GM12878 (cell line): ENCODE results near the gene TSHZ3. TPM values are rescaled to one million over a fixed set of nuclear protein-coding genes. Genes with fewer than 3 reads are reported as not detected.

Source experiments
- ATAC-seq: fragments of 200-7000 bp; cut with Tn5 transposase; 3 replicates; pipeline ENCODE4 v1.9.1; 2020; ENCODE audit warnings: mild to moderate bottlenecking, moderate library complexity
- BruUV-seq: library from RNA; stranded (reverse); fragments of 400-500 nt; replicated peaks from 2 replicates; lab custom pipeline; 2021; lab: Mats Ljungman, UMichigan
- CTCF ChIA-PET: fragments of 300-600 bp; sonication (Branson Sonifier 250); formaldehyde crosslinking; extraction: SDS; loops from one replicate; lab custom pipeline; 2021; ENCODE audit warnings: inconsistent platforms; lab: Yijun Ruan, JAX
- POLR2A ChIA-PET: fragments of 350-600 bp; formaldehyde crosslinking; extraction: SDS; loops from one replicate; lab custom pipeline; 2021; ENCODE audit warnings: inconsistent platforms; lab: Charles Lee
- RAD21 ChIA-PET: fragments of 300-600 bp; sonication (Branson Sonifier 250); formaldehyde crosslinking; loops from one replicate; lab custom pipeline; 2023; ENCODE audit warnings: antibody characterized with exemption; ENCODE audit not compliant: unreplicated experiment; lab: Charles Lee
- SMC1A ChIA-PET: fragments of 300-600 bp; sonication (Branson Sonifier 250); formaldehyde crosslinking; loops from one replicate; lab custom pipeline; 2023; ENCODE audit not compliant: unreplicated experiment, uncharacterized antibody; lab: Charles Lee
- DNase-seq: peaks from one replicate; pipeline ENCODE4 v3.0.0-alpha.2; 2011; ENCODE audit warnings: low read depth, low spot score
- FAIRE-seq: peaks from 3 replicates; lab custom pipeline; 2011; peaks lifted over from hg19 to GRCh38; lab: Jason Lieb, UNC
- H2AFZ ChIP-seq: 2 replicates; pipeline ENCODE4 v1.6.0; 2011; ENCODE audit warnings: low read depth, low read length, control low read depth; ENCODE audit not compliant: control insufficient read depth
- H3K27ac ChIP-seq: 2 replicates; pipeline ENCODE4 v1.5.1; 2011; ENCODE audit warnings: control low read depth; ENCODE audit not compliant: control insufficient read depth, insufficient read depth
- H3K27me3 ChIP-seq, 2 experiments: replicated peaks in 1 of 2; 2 replicates each; pipeline versions ENCODE4 v1.6.0 to v1.6.1; 2011; ENCODE audit warnings: low read length in 1 of 2; ENCODE audit not compliant: control insufficient read depth in 2 of 2, insufficient read depth in 2 of 2
- H3K36me3 ChIP-seq, 2 experiments: 2 replicates each; pipeline ENCODE4 v1.5.1; 2011; ENCODE audit warnings: low read length in 1 of 2; ENCODE audit not compliant: control insufficient read depth in 2 of 2, insufficient read depth in 2 of 2
- H3K4me1 ChIP-seq: 2 replicates; pipeline ENCODE4 v1.6.1; 2011; ENCODE audit warnings: mild to moderate bottlenecking, low read length, moderate library complexity, mixed read lengths; ENCODE audit not compliant: control insufficient read depth, insufficient read depth
- H3K4me2 ChIP-seq: 2 replicates; pipeline ENCODE4 v1.6.0; 2011; ENCODE audit warnings: control low read depth; ENCODE audit not compliant: control insufficient read depth, insufficient read depth
- H3K4me3 ChIP-seq: fragments of 200-600 bp; sonication (generic); 2 replicates; pipeline ENCODE4 v1.5.1; 2016
- H3K79me2 ChIP-seq: 2 replicates; pipeline ENCODE4 v1.6.0; 2011; ENCODE audit warnings: low read length; ENCODE audit not compliant: control insufficient read depth, insufficient read depth
- H3K9ac ChIP-seq: 2 replicates; pipeline ENCODE4 v1.8.0; 2011; ENCODE audit warnings: low read length, control low read depth, mixed read lengths; ENCODE audit not compliant: control insufficient read depth, insufficient read depth
- H3K9me3 ChIP-seq: replicated peaks from 3 replicates; pipeline ENCODE4 v1.5.1; 2011; ENCODE audit warnings: mild to moderate bottlenecking, low read length; ENCODE audit not compliant: control insufficient read depth, insufficient read depth
- H4K20me1 ChIP-seq: 2 replicates; pipeline ENCODE4 v1.6.0; 2011; ENCODE audit not compliant: control insufficient read depth, insufficient read depth
- EED ChIP-seq: sonication (generic); IDR thresholded peaks from 2 replicates; pipeline ENCODE4 v1.6.1; 2016; ENCODE audit warnings: antibody characterized with exemption, low read depth
- MXI1 ChIP-seq: fragments of 150-350 bp; IDR thresholded peaks from 2 replicates; pipeline ENCODE4 v1.6.1; 2011; ENCODE audit warnings: low read depth, mild to moderate bottlenecking, inconsistent platforms, low read length, improper control_type of control experiment
- NR2C1 ChIP-seq: fragments of 450-650 bp; IDR thresholded peaks from 2 replicates; pipeline ENCODE4 v1.6.1; 2017; ENCODE audit warnings: antibody characterized with exemption, mild to moderate bottlenecking, moderate library complexity
- NR2C2 ChIP-seq: IDR thresholded peaks from 2 replicates; pipeline ENCODE4 v1.6.1; 2011; ENCODE audit warnings: borderline replicate concordance, low read depth; ENCODE audit not compliant: control insufficient read depth, insufficient read length
- PAX5 ChIP-seq: IDR thresholded peaks from 2 replicates; pipeline ENCODE4 v1.6.1; 2011; ENCODE audit warnings: low read depth, low read length, borderline replicate concordance
- RAD51 ChIP-seq: fragments of 450-650 bp; IDR thresholded peaks from 2 replicates; pipeline ENCODE4 v1.6.1; 2016; ENCODE audit warnings: moderate library complexity, mild to moderate bottlenecking, inconsistent platforms
- STAT1 ChIP-seq: fragments of 450-650 bp; conservative IDR thresholded peaks from 2 replicates; pipeline ENCODE4 v1.6.1; 2014; ENCODE audit warnings: antibody characterized with exemption, mild to moderate bottlenecking
- WGBS: methylation state at CpG from one replicate; pipeline ENCODE4 v1.1.6; 2016; ENCODE audit warnings: low lambda C conversion rate; ENCODE audit not compliant: insufficient replicate concordance, insufficient coverage; ENCODE audit errors: missing lambda C conversion rate; 5-methylcytosine and 5-hydroxymethylcytosine counted together
- in situ Hi-C: fragments of 300-500 bp; cut with MboI; formaldehyde crosslinking; loops from 9 replicates; pipeline ENCODE4 v1.14.3; 2018; ENCODE audit warnings: mixed read lengths
- intact Hi-C: fragments of 100-400 bp; cut with micrococcal nuclease; formaldehyde crosslinking; loops from one replicate; pipeline ENCODE4 v1.14.2; 2022; ENCODE audit not compliant: unreplicated experiment
- polyA plus RNA-seq, 11 experiments: library from polyadenylated mRNA; depleted of rRNA in 4 of 11; unstranded in 6 of 11; stranded (reverse) in 5 of 11; fragments of >200 nt; fragmentation: Nextera tagmentation in 4 of 11; fragmentation: Illumina TruSeq in 1 of 11; extraction: Ambion mirVana in 4 of 11; extraction: Trizol in 1 of 11; gene quantifications; 1 replicate in 1 of 11; 2 replicates in 10 of 11; pipeline versions ENCODE4 v1.2.1 to v1.2.3, GENCODE V29; 2011 to 2016; ENCODE audit warnings: inconsistent platforms in 2 of 11, missing spikeins in 2 of 11, low read depth in 1 of 11
- total RNA-seq, 4 experiments: library from RNA; depleted of rRNA in 3 of 4; stranded (reverse); fragments of >200 nt in 3 of 4; fragmentation: Illumina TruSeq in 1 of 4; extraction: Trizol in 1 of 4; gene quantifications; 2 replicates each; pipeline versions ENCODE4 v1.2.1 to v1.2.3, GENCODE V29; 2013 to 2021
- TF ChIP-seq, protein P1 (sequence below): IDR thresholded peaks from 2 replicates; pipeline ENCODE4 v1.6.1; 2011; ENCODE audit warnings: borderline replicate concordance, low read depth, mild to moderate bottlenecking, moderate library complexity, low read length; ENCODE audit not compliant: insufficient read depth, poor library complexity, severe bottlenecking
- TF ChIP-seq, protein P2 (sequence below): fragments of 450-650 bp; IDR thresholded peaks from 2 replicates; pipeline ENCODE4 v1.6.1; 2016; ENCODE audit warnings: mild to moderate bottlenecking, moderate library complexity, borderline replicate concordance
- TF ChIP-seq, protein P3 (sequence below): IDR thresholded peaks from 2 replicates; pipeline ENCODE4 v1.6.1; 2012; ENCODE audit warnings: low read depth, low read length, improper control_type of control experiment
- TF ChIP-seq, protein P4 (sequence below): IDR thresholded peaks from 2 replicates; pipeline ENCODE4 v1.6.1; 2011; ENCODE audit warnings: borderline replicate concordance, low read depth, mild to moderate bottlenecking, moderate library complexity, mixed read lengths, low read length; ENCODE audit not compliant: insufficient read depth; ENCODE audit errors: extremely low read length
- TF ChIP-seq, protein P5 (sequence below): fragments of 450-650 bp; conservative IDR thresholded peaks from 2 replicates; pipeline ENCODE4 v1.6.1; 2017; ENCODE audit warnings: mild to moderate bottlenecking, moderate library complexity

Gene TSHZ3
- total and polyA plus RNA-seq, 10 of the 15 experiments (the other 5 are each of a cell fraction or from before 2014, with no cell fraction given), result 0.23 TPM; not detected in 9

DNA sequence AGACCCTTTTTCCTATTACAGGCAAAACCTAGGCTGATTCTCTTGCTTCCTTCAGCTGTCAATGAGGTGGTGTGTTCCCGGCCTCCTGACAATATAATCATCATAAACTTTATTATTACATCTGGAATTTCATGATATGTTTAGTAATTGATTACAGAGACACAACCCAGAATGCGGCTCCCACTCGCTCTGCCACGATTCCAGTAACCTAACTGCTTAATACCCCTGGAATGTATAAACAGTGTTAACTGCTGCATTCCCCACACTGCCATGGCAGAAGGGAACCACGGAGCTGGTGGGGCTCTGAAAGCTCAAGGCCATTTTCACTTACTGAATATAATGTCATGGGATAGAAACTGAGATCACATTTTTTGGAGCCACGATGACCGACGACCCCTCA, 17.1 kb downstream of the TSHZ3 start:
- H3K9me3 ChIP-seq, result no peaks in the 10 kb centered on the region
- 27% methylated on average over 8 of the region's 8 CpGs for WGBS
- H3K9ac ChIP-seq, result no peak overlapping the region
- no peaks in the 10 kb centered on the region for H3K36me3 ChIP-seq
- H3K79me2 ChIP-seq, result no peaks in the 10 kb centered on the region
- no peak overlapping the region for H2AFZ ChIP-seq
- FAIRE-seq, result no peak
- H4K20me1 ChIP-seq, result no peaks in the 10 kb centered on the region
- H3K4me2 ChIP-seq, result no peak overlapping the region
- POLR2A ChIA-PET, result no interaction called here
- in situ Hi-C loops (no loop called here), intact Hi-C loops (no loop called here)
- ATAC-seq, result no peak
- RAD21 ChIA-PET, result no interaction called here
- SMC1A ChIA-PET, result no interaction called here
- no peak for DNase-seq
- H3K4me3 ChIP-seq, result no peak overlapping the region
- CTCF ChIA-PET, result no interaction called here
- no peak overlapping the region for H3K27ac ChIP-seq
- H3K4me1 ChIP-seq, result no peaks in the 10 kb centered on the region
- no peaks in the 10 kb centered on the region for H3K27me3 ChIP-seq
- no TSS peak for BruUV-seq
- TF ChIP-seq, protein P1, sequence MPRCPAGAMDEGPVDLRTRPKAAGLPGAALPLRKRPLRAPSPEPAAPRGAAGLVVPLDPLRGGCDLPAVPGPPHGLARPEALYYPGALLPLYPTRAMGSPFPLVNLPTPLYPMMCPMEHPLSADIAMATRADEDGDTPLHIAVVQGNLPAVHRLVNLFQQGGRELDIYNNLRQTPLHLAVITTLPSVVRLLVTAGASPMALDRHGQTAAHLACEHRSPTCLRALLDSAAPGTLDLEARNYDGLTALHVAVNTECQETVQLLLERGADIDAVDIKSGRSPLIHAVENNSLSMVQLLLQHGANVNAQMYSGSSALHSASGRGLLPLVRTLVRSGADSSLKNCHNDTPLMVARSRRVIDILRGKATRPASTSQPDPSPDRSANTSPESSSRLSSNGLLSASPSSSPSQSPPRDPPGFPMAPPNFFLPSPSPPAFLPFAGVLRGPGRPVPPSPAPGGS, result no peak
- TF ChIP-seq, protein P2, sequence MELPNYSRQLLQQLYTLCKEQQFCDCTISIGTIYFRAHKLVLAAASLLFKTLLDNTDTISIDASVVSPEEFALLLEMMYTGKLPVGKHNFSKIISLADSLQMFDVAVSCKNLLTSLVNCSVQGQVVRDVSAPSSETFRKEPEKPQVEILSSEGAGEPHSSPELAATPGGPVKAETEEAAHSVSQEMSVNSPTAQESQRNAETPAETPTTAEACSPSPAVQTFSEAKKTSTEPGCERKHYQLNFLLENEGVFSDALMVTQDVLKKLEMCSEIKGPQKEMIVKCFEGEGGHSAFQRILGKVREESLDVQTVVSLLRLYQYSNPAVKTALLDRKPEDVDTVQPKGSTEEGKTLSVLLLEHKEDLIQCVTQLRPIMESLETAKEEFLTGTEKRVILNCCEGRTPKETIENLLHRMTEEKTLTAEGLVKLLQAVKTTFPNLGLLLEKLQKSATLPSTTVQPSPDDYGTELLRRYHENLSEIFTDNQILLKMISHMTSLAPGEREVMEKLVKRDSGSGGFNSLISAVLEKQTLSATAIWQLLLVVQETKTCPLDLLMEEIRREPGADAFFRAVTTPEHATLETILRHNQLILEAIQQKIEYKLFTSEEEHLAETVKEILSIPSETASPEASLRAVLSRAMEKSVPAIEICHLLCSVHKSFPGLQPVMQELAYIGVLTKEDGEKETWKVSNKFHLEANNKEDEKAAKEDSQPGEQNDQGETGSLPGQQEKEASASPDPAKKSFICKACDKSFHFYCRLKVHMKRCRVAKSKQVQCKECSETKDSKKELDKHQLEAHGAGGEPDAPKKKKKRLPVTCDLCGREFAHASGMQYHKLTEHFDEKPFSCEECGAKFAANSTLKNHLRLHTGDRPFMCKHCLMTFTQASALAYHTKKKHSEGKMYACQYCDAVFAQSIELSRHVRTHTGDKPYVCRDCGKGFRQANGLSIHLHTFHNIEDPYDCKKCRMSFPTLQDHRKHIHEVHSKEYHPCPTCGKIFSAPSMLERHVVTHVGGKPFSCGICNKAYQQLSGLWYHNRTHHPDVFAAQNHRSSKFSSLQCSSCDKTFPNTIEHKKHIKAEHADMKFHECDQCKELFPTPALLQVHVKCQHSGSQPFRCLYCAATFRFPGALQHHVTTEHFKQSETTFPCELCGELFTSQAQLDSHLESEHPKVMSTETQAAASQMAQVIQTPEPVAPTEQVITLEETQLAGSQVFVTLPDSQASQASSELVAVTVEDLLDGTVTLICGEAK, result no peak
- TF ChIP-seq, protein P3, sequence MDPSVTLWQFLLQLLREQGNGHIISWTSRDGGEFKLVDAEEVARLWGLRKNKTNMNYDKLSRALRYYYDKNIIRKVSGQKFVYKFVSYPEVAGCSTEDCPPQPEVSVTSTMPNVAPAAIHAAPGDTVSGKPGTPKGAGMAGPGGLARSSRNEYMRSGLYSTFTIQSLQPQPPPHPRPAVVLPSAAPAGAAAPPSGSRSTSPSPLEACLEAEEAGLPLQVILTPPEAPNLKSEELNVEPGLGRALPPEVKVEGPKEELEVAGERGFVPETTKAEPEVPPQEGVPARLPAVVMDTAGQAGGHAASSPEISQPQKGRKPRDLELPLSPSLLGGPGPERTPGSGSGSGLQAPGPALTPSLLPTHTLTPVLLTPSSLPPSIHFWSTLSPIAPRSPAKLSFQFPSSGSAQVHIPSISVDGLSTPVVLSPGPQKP, result no peak
- TF ChIP-seq NR2C1 (no peak), STAT1 (no peak), NR2C2 (no peak), PAX5 (no peak), RAD51 (no peak), MXI1 (no peak), EED (no peak)
- TF ChIP-seq, protein P4, sequence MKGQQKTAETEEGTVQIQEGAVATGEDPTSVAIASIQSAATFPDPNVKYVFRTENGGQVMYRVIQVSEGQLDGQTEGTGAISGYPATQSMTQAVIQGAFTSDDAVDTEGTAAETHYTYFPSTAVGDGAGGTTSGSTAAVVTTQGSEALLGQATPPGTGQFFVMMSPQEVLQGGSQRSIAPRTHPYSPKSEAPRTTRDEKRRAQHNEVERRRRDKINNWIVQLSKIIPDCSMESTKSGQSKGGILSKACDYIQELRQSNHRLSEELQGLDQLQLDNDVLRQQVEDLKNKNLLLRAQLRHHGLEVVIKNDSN, result no peak
- TF ChIP-seq, protein P5, sequence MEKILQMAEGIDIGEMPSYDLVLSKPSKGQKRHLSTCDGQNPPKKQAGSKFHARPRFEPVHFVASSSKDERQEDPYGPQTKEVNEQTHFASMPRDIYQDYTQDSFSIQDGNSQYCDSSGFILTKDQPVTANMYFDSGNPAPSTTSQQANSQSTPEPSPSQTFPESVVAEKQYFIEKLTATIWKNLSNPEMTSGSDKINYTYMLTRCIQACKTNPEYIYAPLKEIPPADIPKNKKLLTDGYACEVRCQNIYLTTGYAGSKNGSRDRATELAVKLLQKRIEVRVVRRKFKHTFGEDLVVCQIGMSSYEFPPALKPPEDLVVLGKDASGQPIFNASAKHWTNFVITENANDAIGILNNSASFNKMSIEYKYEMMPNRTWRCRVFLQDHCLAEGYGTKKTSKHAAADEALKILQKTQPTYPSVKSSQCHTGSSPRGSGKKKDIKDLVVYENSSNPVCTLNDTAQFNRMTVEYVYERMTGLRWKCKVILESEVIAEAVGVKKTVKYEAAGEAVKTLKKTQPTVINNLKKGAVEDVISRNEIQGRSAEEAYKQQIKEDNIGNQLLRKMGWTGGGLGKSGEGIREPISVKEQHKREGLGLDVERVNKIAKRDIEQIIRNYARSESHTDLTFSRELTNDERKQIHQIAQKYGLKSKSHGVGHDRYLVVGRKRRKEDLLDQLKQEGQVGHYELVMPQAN, result no peak
